Transverse colon (tissue), 4 donors: ENCODE data around the gene KLC4.
A peak's percentile ranks its signal among the peaks of the same experiment; 100 is the strongest.

Experiments used
- CTCF ChIP-seq, 5 experiments: fragments of 200-600 bp in 3 of 5; fragments of 450-650 bp in 2 of 5; sonication (generic) in 3 of 5; IDR thresholded peaks; 1 replicate in 2 of 5; 2 replicates in 3 of 5; pipeline ENCODE4 v1.5.1; 2016 to 2017; ENCODE audit warnings: antibody characterized with exemption in 5 of 5, inconsistent platforms in 3 of 5, mild to moderate bottlenecking in 2 of 5, moderate library complexity in 1 of 5
- POLR2A ChIP-seq: fragments of 450-650 bp; IDR thresholded peaks from one replicate; pipeline ENCODE4 v1.6.1; 2016; ENCODE audit warnings: antibody characterized with exemption, mild to moderate bottlenecking, moderate library complexity
- POLR2AphosphoS5 ChIP-seq, 3 donors: sonication (generic); formaldehyde crosslinking; IDR thresholded peaks; one replicate each; pipeline ENCODE4 v1.6.1; 2016; ENCODE audit warnings: antibody characterized with exemption in 3 of 3

GRCh38 chr6:43060034-43060754, 763 bp downstream of the KLC4 start:
- TF ChIP-seq CTCF (IDR thresholded peaks at IDR 0.05) (no peak), POLR2A (peak; percentile 75), POLR2AphosphoS5 (IDR thresholded peaks at IDR 0.05) (peak; percentile 64 to 95 (median 87))
